Lower leg skin (tissue), 4 donors: ENCODE results near the gene RUNX3. TPM values are rescaled to one million over a fixed set of nuclear protein-coding genes. Genes with fewer than 3 reads are reported as not detected.
A peak's percentile ranks its signal among the peaks of the same experiment; 100 is the strongest.

Experiments used
- DNase-seq, 2 donors: peaks; one replicate each; pipeline ENCODE4 v3.0.0-alpha.2; 2019; ENCODE audit warnings: low spot score in 2 of 2
- H3K4me3 ChIP-seq: fragments of 200-600 bp; sonication (generic); 2 replicates; pipeline ENCODE4 v1.5.1; 2017; ENCODE audit warnings: mild to moderate bottlenecking, low read depth; ENCODE audit not compliant: poor library complexity, severe bottlenecking
- CTCF ChIP-seq, 3 donors: fragments of 450-650 bp; IDR thresholded peaks; one replicate each; pipeline ENCODE4 v1.5.1; 2016; ENCODE audit warnings: antibody characterized with exemption in 3 of 3, mild to moderate bottlenecking in 3 of 3, moderate library complexity in 2 of 3
- POLR2A ChIP-seq, 2 donors: fragments of 450-650 bp; IDR thresholded peaks; one replicate each; pipeline ENCODE4 v1.6.1; 2016 to 2017; ENCODE audit warnings: antibody characterized with exemption in 2 of 2, mild to moderate bottlenecking in 1 of 2, moderate library complexity in 1 of 2
- WGBS, 2 donors: methylation state at CpG; one replicate each; pipeline ENCODE4 v1.1.5; 2018; 5-methylcytosine and 5-hydroxymethylcytosine counted together
- intact Hi-C: fragments of 100-400 bp; cut with DNase I; formaldehyde crosslinking; loops from one replicate; pipeline ENCODE4 v1.15.0; 2023; ENCODE audit warnings: low total_unique reads
- total RNA-seq, 4 donors: library from RNA; depleted of rRNA; stranded (reverse); fragments of >200 nt; gene quantifications; one replicate each; pipeline ENCODE4 v1.1.0, GENCODE V29; 2016

RUNX3 gene
- total RNA-seq, 4 donors from 2014 or later = 6.1 to 24.4 (median 19.8) TPM

- no peak for TF ChIP-seq POLR2A (IDR thresholded peaks at IDR 0.05)
- TF ChIP-seq CTCF (IDR thresholded peaks at IDR 0.05) = no peak
- no peak overlapping the region for H3K4me3 ChIP-seq
- WGBS, 2 donors = 44 to 48% methylated on average over 63 of the region's 63 CpGs
- DNase-seq = no peak
- intact Hi-C loops = loop anchor here (10.0 kb wide), 1 partner anchor 163 kb away; no protein-coding TSS in a partner anchor
These were observed 1.6 kb upstream of the RUNX3 start for GRCh38 chr1:24931468-24932231.

DNA sequence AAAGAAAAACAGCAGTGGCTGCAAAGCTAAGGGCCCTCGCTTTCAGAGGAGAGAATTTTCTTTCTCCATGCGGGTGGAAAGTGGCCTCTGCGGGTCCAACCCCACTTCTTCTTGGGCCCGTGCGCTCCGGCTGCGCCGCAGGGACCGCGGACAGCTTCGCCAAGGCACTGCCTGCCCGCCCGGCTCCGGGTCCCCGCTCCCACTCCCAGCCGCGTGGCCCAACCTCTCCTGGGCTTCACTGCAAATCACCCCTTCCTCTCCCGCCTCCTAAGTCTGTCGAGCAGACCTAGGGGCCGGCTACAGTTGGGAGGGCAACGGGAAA is 1.0 kb upstream of the RUNX3 start:
- DNase-seq = no peak
- H3K4me3 ChIP-seq = no peak overlapping the region
- no peak for TF ChIP-seq POLR2A (IDR thresholded peaks at IDR 0.05)
- no peak for TF ChIP-seq CTCF (IDR thresholded peaks at IDR 0.05)
- 56 to 60% methylated on average over 14 to 21 of the region's 21 CpGs for WGBS, 2 donors
- intact Hi-C loops = loop anchor here (10.0 kb wide), 1 partner anchor 164 kb away; no protein-coding TSS in a partner anchor

DNA sequence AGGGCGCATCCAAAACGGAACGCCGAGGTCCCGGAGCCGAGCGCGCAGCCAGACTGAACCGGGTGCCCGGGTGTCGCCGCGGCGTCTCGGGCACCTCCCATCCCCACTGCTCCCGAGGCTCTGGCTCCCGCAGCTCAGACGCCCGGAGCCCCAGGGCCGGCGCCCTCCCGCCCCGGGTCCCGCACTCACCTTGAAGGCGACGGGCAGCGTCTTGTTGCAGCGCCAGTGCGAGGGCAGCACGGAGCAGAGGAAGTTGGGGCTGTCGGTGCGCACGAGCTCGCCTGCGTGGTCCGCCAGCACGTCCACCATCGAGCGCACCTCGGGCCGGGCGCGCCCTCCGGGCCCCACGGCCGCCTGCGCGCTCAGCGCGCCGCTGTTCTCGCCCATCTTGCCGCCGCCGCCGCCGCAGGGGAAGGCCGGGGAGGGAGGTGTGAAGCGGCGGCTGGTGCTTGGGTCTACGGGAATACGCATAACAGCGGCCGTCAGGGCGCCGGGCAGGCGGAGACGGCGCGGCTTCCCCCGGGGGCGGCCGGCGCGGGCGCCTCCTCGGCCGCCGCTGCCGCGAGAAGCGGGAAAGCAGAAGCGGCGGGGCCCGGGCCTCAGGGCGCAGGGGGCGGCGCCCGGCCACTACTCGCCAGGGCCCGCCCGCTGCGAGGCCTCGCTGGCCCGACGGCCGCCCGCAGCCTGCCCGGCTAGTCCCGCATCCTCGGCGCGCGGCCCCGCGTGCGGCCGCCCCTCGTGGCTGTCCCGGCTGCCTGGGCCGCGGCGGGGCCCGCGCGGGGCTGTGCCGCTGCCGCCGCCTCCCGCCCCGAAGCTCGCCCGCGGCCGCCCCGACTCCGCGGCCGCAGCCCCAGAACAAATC is 447 bp downstream of the RUNX3 start:
- peak overlapping the region; percentile 25 for H3K4me3 ChIP-seq
- TF ChIP-seq POLR2A (IDR thresholded peaks at IDR 0.05) = no peak
- TF ChIP-seq CTCF (IDR thresholded peaks at IDR 0.05) = no peak
- WGBS, 2 donors = 1% methylated on average over 45 to 70 of the region's 129 CpGs
- intact Hi-C loops = loop anchor here (10.0 kb wide), 1 partner anchor 165 kb away; no protein-coding TSS in a partner anchor
- DNase-seq = no peak

DNA sequence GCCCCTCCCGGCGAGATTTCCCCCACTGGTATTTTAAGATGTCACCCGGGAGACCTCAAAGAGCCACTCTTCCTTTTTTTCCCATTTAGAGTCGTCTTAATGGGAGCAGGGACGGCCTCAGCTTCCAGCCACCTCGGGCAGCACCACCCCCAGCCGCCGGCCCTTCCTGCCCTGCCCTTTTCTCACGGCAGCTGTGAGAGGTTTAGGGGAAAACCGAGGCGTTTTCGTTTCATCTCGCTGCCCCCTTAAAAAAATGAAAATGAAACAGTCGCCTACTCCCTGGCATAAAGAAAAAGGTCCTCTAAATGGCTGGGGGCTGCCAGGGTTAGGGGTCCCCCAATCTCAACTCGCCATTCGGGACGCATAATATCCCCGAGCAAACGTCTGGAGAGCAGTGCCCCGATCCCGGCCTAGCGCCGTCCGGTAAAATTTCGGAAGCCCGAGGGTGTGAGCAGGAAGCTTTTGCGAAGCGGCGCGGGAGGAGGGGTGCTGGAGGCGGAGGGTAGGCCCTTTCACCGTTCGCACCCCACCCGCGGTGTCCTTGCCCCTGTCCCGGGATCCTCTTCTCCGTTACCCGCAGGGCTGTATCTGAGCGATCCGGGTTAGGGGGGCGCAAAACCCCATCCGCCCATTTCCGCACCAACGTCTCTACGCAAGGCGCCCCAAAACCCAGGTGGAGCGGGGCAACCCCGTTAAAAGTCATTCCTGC is 1.2 kb downstream of the RUNX3 start:
- WGBS, 2 donors = 4 to 5% methylated on average over 36 to 48 of the region's 48 CpGs
- no peak for DNase-seq
- peak overlapping the region; percentile 25 for H3K4me3 ChIP-seq
- intact Hi-C loops = no loop called here
- TF ChIP-seq CTCF (IDR thresholded peaks at IDR 0.05) (no peak), POLR2A (IDR thresholded peaks at IDR 0.05) (no peak)

- WGBS, 2 donors = 19 to 23% methylated on average over 15 of the region's 15 CpGs
- intact Hi-C loops = no loop called here
- H3K4me3 ChIP-seq = no peak overlapping the region
- DNase-seq = no peak
- TF ChIP-seq CTCF (IDR thresholded peaks at IDR 0.05) = no peak
- no peak for TF ChIP-seq POLR2A (IDR thresholded peaks at IDR 0.05)
These were observed 1.9 kb downstream of the RUNX3 start for GRCh38 chr1:24927988-24928688.
